Colonic mucosa (tissue), 4 donors: Measurements from ENCODE around the gene DALRD3. TPM values are rescaled to one million over a fixed set of nuclear protein-coding genes. Genes with fewer than 3 reads are reported as not detected.
A peak's percentile ranks its signal among the peaks of the same experiment; 100 is the strongest.
"Not testable (repeated sequence)": the region's sequence is repeated elsewhere in the genome, so short reads cannot be mapped to it uniquely, and the experiment has no call there.

Experiments used
- DNase-seq: peaks from one replicate; pipeline ENCODE4 v3.0.0-alpha.2; 2020
- H3K27ac ChIP-seq: fragments of 200-600 bp; one replicate; pipeline ENCODE4 v1.8.0; 2021
- H3K27me3 ChIP-seq: fragments of 200-600 bp; one replicate; pipeline ENCODE4 v1.8.0; 2021
- H3K36me3 ChIP-seq: fragments of 200-600 bp; one replicate; pipeline ENCODE4 v1.8.0; 2021
- H3K4me1 ChIP-seq: fragments of 200-600 bp; one replicate; pipeline ENCODE4 v1.8.0; 2021; ENCODE audit warnings: mild to moderate bottlenecking
- H3K4me3 ChIP-seq: fragments of 200-600 bp; one replicate; pipeline ENCODE4 v1.8.0; 2021
- H3K9ac ChIP-seq, 2 donors: one replicate each; pipeline ENCODE4 v1.7.0; 2013; ENCODE audit warnings: control low read depth in 2 of 2, low read depth in 2 of 2, low read length in 2 of 2
- H3K9me3 ChIP-seq: fragments of 200-600 bp; one replicate; pipeline ENCODE4 v1.8.0; 2021
- intact Hi-C: fragments of 100-400 bp; cut with DNase I; formaldehyde crosslinking; loops from one replicate; pipeline ENCODE4 v1.14.1; 2022
- total RNA-seq, 2 donors: library from RNA; stranded (reverse); fragmentation: NEBNext Ultra II Directional in 1 of 2; extraction: Animal tissue kit (Norgen Biotek cat#: 25700) in 1 of 2; gene quantifications; one replicate each; pipeline ENCODE4 v1.2.1, GENCODE V29; 2021
- TF ChIP-seq, protein P1 (sequence below): fragments of 200-600 bp; IDR thresholded peaks from one replicate; pipeline ENCODE4 v1.8.0; 2022; ENCODE audit warnings: antibody characterized with exemption, mild to moderate bottlenecking
- donor health status: healthy.
- donor health status: DM: no; HTN: no; CAD: no.
- donor health status: DM: no; HTN: no; CAD: no.

DALRD3 gene
- total RNA-seq, 2 donors from 2014 or later: 22.0 to 23.5 TPM

DNA sequence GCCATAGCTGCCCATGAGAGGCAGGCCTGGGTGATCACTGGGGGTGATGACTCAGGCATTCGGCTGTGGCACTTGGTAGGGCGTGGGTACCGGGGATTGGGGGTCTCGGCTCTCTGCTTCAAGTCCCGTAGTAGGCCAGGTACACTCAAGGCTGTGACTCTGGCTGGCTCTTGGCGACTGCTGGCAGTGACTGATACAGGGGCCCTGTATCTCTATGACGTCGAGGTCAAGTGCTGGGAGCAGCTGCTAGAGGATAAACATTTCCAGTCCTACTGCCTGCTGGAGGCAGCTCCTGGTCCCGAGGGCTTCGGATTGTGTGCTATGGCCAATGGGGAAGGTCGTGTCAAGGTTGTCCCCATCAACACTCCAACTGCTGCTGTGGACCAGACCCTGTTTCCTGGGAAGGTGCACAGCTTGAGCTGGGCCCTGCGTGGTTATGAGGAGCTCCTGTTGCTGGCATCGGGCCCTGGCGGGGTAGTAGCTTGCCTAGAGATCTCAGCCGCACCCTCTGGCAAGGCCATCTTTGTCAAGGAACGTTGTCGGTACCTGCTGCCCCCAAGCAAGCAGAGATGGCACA lies 5.9 kb downstream of the DALRD3 start:
- Histone ChIP-seq H3K9me3 (no peaks in the 10 kb centered on the region), H3K4me1 (peaks cover 6% of the 10 kb centered on the region), H3K9ac (no peak overlapping the region), H3K27ac (no peak overlapping the region), H3K27me3 (no peaks in the 10 kb centered on the region), H3K4me3 (no peak overlapping the region), H3K36me3 (peaks cover 10% of the 10 kb centered on the region)
- no peak for DNase-seq
- TF ChIP-seq, protein P1, sequence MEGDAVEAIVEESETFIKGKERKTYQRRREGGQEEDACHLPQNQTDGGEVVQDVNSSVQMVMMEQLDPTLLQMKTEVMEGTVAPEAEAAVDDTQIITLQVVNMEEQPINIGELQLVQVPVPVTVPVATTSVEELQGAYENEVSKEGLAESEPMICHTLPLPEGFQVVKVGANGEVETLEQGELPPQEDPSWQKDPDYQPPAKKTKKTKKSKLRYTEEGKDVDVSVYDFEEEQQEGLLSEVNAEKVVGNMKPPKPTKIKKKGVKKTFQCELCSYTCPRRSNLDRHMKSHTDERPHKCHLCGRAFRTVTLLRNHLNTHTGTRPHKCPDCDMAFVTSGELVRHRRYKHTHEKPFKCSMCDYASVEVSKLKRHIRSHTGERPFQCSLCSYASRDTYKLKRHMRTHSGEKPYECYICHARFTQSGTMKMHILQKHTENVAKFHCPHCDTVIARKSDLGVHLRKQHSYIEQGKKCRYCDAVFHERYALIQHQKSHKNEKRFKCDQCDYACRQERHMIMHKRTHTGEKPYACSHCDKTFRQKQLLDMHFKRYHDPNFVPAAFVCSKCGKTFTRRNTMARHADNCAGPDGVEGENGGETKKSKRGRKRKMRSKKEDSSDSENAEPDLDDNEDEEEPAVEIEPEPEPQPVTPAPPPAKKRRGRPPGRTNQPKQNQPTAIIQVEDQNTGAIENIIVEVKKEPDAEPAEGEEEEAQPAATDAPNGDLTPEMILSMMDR: no peak
- intact Hi-C loops: no loop called here

DNA sequence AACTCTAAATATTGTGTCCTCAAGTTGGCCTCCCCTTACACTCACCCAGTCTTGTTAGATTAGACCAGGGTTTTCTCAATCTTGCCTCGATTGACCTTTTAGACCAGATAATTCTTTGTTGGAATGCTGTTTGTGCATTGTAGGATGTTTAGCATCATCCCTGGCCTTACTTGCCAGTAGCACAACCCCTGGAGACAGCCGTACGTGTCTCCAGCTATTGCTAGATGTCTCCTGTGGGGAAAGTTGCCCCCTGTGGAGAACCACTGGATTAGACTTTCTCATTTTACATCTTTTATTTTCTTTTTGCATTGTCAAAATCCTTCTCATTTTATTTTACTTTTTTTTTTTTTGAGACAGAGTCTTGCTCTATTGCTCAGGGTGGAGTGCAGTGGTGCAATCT lies 9.0 kb downstream of the DALRD3 start:
- Histone ChIP-seq H3K27ac (no peak overlapping the region), H3K9ac (no peak overlapping the region), H3K4me3 (no peak overlapping the region), H3K27me3 (no peaks in the 10 kb centered on the region), H3K4me1 (peaks cover 7% of the 10 kb centered on the region), H3K9me3 (no peaks in the 10 kb centered on the region), H3K36me3 (peaks cover under 1% of the 10 kb centered on the region)
- intact Hi-C loops: no loop called here
- DNase-seq: no peak
- TF ChIP-seq, protein P1: no peak

DNA sequence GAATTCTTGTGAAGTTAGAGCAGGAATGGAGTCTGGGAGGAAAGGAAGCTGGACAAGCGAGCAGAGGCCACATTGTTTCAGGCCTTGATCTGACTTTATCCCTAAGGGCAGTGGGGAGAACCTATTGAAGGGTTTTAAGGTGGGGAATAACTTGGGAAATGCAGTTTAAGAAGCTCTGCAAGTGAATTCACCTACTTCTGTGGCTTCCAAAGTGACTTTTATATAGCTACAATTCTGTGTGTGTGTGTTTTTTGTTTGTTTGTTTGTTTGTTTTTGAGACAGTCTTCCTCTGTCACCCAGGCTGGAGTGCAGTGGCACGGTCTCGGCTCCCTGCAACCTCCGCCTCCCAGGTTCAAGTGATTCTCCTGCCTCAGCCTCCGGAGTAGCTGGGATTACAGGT lies 9.8 kb downstream of the DALRD3 start:
- peak overlapping the region in 1 of 2 donors; percentile 82 for H3K9ac ChIP-seq
- H3K36me3 ChIP-seq, intact Hi-C loops, H3K9me3 ChIP-seq, H3K27me3 ChIP-seq, DNase-seq, H3K4me1 ChIP-seq, H3K4me3 ChIP-seq: not testable (repeated sequence)
- H3K27ac ChIP-seq: peak overlapping the region; percentile 99

DNA sequence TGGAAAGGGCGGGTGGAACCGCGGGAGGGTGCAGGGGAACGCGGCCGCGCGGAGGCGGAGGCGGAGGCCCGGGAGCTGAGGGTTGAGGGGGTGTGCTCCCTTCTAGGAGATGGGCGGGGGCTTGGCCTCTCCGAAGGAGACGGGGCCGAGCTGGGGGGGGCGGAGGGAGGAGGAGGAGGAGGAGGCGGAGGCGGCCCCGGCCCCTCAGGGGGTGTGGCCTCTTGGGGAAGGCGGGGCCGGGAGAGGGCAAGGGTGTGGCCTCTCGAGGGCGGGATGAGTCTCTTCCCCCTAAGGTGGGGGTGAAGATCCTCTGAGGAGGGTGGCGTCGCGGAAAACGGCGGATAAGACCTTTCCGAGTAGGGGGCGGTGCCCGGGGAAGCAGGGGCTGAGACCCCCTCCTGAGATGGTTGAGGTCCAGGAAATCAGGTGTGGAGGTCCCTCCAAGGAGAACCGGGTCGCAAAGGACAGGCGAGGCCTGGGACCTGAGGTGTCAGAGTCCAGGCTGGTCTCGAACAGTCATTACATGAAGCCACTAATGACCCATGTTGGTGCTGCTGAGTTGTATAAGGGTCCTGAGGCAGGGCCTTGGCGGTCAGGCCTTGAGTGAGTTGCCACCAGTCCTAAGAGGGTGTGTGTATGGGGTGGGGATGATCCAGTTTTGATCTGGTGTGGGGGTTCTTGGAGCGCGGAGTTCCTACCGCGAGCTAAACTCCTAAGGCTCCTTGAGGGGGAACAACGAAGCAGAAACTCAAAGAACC lies 10.4 kb downstream of the DALRD3 start:
- intact Hi-C loops: no loop called here
- H3K9ac ChIP-seq: peak overlapping the region; percentile 87 to 92

DNA sequence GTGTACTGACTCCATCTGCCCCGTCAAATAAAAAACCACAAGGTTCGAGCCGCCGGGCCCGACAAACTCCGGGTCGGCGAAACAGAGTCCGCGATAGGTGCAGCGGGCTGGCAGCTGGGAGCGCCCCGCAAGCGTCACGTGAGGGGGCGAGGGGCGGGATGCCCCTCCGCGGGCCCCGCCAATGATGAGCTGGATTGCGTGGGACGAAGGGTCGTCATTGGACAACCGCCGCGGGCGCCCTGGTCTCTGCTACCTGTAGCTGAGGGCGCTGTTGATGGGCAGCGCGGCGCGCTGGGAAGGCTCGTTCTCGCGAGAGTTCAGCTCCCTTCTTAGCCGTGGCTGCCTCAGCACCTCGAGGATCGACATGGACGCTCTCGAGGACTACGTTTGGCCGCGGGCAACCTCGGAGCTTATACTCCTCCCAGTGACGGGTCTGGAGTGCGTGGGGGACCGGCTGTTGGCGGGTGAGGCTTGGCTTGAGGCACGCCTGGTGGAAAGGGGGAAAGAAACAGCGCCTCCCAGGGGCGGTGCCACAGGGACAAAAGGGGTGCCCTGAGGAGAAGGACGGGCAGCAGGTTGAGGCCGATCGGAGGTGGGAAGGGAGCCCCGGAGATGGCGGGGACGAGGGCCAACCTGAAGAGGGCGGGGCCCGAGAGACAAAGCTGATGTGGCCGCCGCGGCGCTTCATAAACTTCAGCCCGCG lies 11.2 kb downstream of the DALRD3 start, which contains the start of gene WDR6:
Gene WDR6 (plus strand): TSS at position 324 of the 703 bp plus-strand sequence. CDS start 41 bp downstream, at position 365.
- peak within 1 kb of the TSS; percentile 87 to 92 for H3K9ac ChIP-seq
- H3K27ac ChIP-seq: peak within 1 kb of the TSS; percentile 99
- no peaks in the 10 kb centered on the region for H3K36me3 ChIP-seq
- DNase-seq: peak; percentile 97
- intact Hi-C loops: no loop called here
- peak within 1 kb of the TSS; percentile 78 for H3K4me3 ChIP-seq
- H3K27me3 ChIP-seq: no peaks in the 10 kb centered on the region
- H3K9me3 ChIP-seq: no peaks in the 10 kb centered on the region
- peaks cover 7% of the 10 kb centered on the region for H3K4me1 ChIP-seq
- TF ChIP-seq, protein P1: peak; percentile 39

More for the DNA sequence above, 10.4 kb downstream of the DALRD3 start:
- peak overlapping the region; percentile 99 for H3K27ac ChIP-seq
- H3K36me3 ChIP-seq: no peaks in the 10 kb centered on the region
- peak; percentile 96 for DNase-seq
- H3K27me3 ChIP-seq: no peaks in the 10 kb centered on the region
- peak overlapping the region; percentile 78 for H3K4me3 ChIP-seq
- peaks cover 7% of the 10 kb centered on the region for H3K4me1 ChIP-seq
- TF ChIP-seq, protein P1: no peak
- H3K9me3 ChIP-seq: no peaks in the 10 kb centered on the region
